H1 (cell line): Measurements from ENCODE around the gene ADAMTS3. TPM values are rescaled to one million over a fixed set of nuclear protein-coding genes. Genes with fewer than 3 reads are reported as not detected.

ENCODE experiments used
- CTCF ChIA-PET: fragments of 300-600 bp; sonication (Branson Sonifier 250); formaldehyde crosslinking; loops from one replicate; lab custom pipeline; 2021; ENCODE audit not compliant: partially characterized antibody; lab: Charles Lee
- POLR2A ChIA-PET: fragments of 300-600 bp; sonication (Branson Sonifier 250); formaldehyde crosslinking; loops from one replicate; lab custom pipeline; 2021; ENCODE audit warnings: inconsistent platforms; ENCODE audit not compliant: partially characterized antibody; lab: Charles Lee
- DNase-seq, 2 experiments: peaks; one replicate each; pipeline versions ENCODE4 v3.0.0 to v3.0.0-alpha.2; 2010 to 2022; ENCODE audit warnings: low spot score in 2 of 2, low read depth in 1 of 2, mixed read lengths in 1 of 2
- FAIRE-seq: peaks from 2 replicates; lab custom pipeline; 2011; peaks lifted over from hg19 to GRCh38; lab: Jason Lieb, UNC
- H2AFZ ChIP-seq: 2 replicates; pipeline ENCODE4 v1.8.1; 2012; ENCODE audit warnings: low read length, inconsistent platforms
- H2AK5ac ChIP-seq: 2 replicates; pipeline ENCODE4 v1.6.1; 2013; ENCODE audit warnings: low read depth, low read length
- H2BK120ac ChIP-seq: replicated peaks from 2 replicates; pipeline ENCODE3; 2013; ENCODE audit warnings: low read depth, low read length, inconsistent platforms
- H2BK12ac ChIP-seq: 2 replicates; pipeline ENCODE4 v1.6.1; 2013; ENCODE audit warnings: low read depth, low read length
- H2BK15ac ChIP-seq: 2 replicates; pipeline ENCODE4 v1.6.1; 2013; ENCODE audit warnings: low read length
- H2BK20ac ChIP-seq: 2 replicates; pipeline ENCODE4 v1.6.1; 2013; ENCODE audit warnings: low read length
- H2BK5ac ChIP-seq: 2 replicates; pipeline ENCODE4 v1.6.1; 2013; ENCODE audit warnings: low read depth, low read length
- H3K14ac ChIP-seq: 2 replicates; pipeline ENCODE4 v1.6.1; 2013; ENCODE audit warnings: inconsistent platforms; ENCODE audit not compliant: insufficient read length
- H3K18ac ChIP-seq: 2 replicates; pipeline ENCODE4 v1.6.1; 2013; ENCODE audit warnings: low read length; ENCODE audit errors: extremely low read depth
- H3K23ac ChIP-seq: 2 replicates; pipeline ENCODE4 v1.6.1; 2013; ENCODE audit warnings: inconsistent platforms; ENCODE audit not compliant: insufficient read length
- H3K23me2 ChIP-seq: 2 replicates; pipeline ENCODE4 v1.6.1; 2013; ENCODE audit warnings: low read depth, low read length
- H3K27ac ChIP-seq: 2 replicates; pipeline ENCODE4 v1.6.1; 2011; ENCODE audit warnings: low read depth, low read length, inconsistent platforms
- H3K27me3 ChIP-seq, 4 experiments: replicated peaks in 1 of 4; 1 replicate in 1 of 4; 2 replicates in 3 of 4; pipeline versions ENCODE4 v1.6.1 to v1.8.1; 2011 to 2013; ENCODE audit warnings: low read length in 3 of 4, mild to moderate bottlenecking in 3 of 4, inconsistent platforms in 2 of 4, mixed read lengths in 2 of 4, moderate library complexity in 1 of 4; ENCODE audit not compliant: control insufficient read depth in 3 of 4, insufficient read depth in 3 of 4; ENCODE audit errors: extremely low read depth in 1 of 4
- H3K36me3 ChIP-seq, 4 experiments: 2 replicates each; pipeline versions ENCODE4 v1.6.1 to v1.8.1; 2011 to 2013; ENCODE audit warnings: mild to moderate bottlenecking in 4 of 4, low read length in 3 of 4, moderate library complexity in 2 of 4, control low read depth in 1 of 4, inconsistent platforms in 1 of 4; ENCODE audit not compliant: insufficient read depth in 4 of 4, control insufficient read depth in 2 of 4
- H3K4ac ChIP-seq: replicated peaks from 2 replicates; pipeline ENCODE3; 2013; ENCODE audit warnings: low read length, low read depth, mixed read lengths, inconsistent platforms; ENCODE audit not compliant: insufficient read length
- H3K4me1 ChIP-seq, 4 experiments: replicated peaks in 1 of 4; 1 replicate in 1 of 4; 2 replicates in 3 of 4; pipeline versions ENCODE4 v1.6.1 to v1.8.1; 2011 to 2013; ENCODE audit warnings: low read length in 3 of 4, inconsistent platforms in 2 of 4, mixed read lengths in 1 of 4; ENCODE audit not compliant: insufficient read depth in 4 of 4, control insufficient read depth in 3 of 4
- H3K4me2 ChIP-seq, 2 experiments: 2 replicates each; pipeline versions ENCODE4 v1.6.1 to v1.8.1; 2011 to 2013; ENCODE audit warnings: low read depth in 2 of 2, low read length in 2 of 2, control low read depth in 1 of 2, inconsistent platforms in 1 of 2, mild to moderate bottlenecking in 1 of 2; ENCODE audit not compliant: insufficient read depth in 1 of 2
- H3K4me3 ChIP-seq, 4 experiments: fragments of 200-600, 300-600 bp in 1 of 4; sonication (generic), shearing (Covaris generic), sonication (Bioruptor Twin) in 1 of 4; 2 replicates each; pipeline versions ENCODE4 v1.5.1 to v1.8.1; 2011 to 2016; ENCODE audit warnings: low read length in 4 of 4, low read depth in 3 of 4, control low read depth in 2 of 4, inconsistent platforms in 2 of 4, mild to moderate bottlenecking in 2 of 4, mixed read lengths in 1 of 4, moderate library complexity in 1 of 4; ENCODE audit not compliant: insufficient read depth in 2 of 4; ENCODE audit errors: extremely low read depth in 1 of 4
- H3K56ac ChIP-seq: replicated peaks from 2 replicates; pipeline ENCODE3; 2013; ENCODE audit warnings: low read depth, mild to moderate bottlenecking, mixed read lengths, low read length, inconsistent platforms; ENCODE audit not compliant: insufficient read length
- H3K79me1 ChIP-seq: 2 replicates; pipeline ENCODE4 v1.6.1; 2013; ENCODE audit warnings: low read depth, low read length, control low read depth
- H3K79me2 ChIP-seq, 2 experiments: 2 replicates each; pipeline versions ENCODE4 v1.6.1 to v1.8.1; 2012 to 2013; ENCODE audit warnings: low read length in 2 of 2, mild to moderate bottlenecking in 2 of 2, inconsistent platforms in 1 of 2; ENCODE audit not compliant: insufficient read depth in 2 of 2, control insufficient read depth in 1 of 2
- H3K9ac ChIP-seq, 4 experiments: replicated peaks in 1 of 4; 1 replicate in 1 of 4; 2 replicates in 3 of 4; pipeline versions ENCODE4 v1.6.1 to v1.8.1; 2011 to 2013; ENCODE audit warnings: low read depth in 3 of 4, low read length in 3 of 4, control low read depth in 2 of 4, mild to moderate bottlenecking in 2 of 4, moderate library complexity in 2 of 4, inconsistent platforms in 1 of 4; ENCODE audit errors: extremely low read depth in 1 of 4
- H3K9me3 ChIP-seq, 2 experiments: 2 replicates each; pipeline versions ENCODE4 v1.6.1 to v1.8.1; 2012 to 2013; ENCODE audit warnings: mild to moderate bottlenecking in 2 of 2, moderate library complexity in 2 of 2, control low read depth in 1 of 2, inconsistent platforms in 1 of 2, low read depth in 1 of 2, low read length in 1 of 2, mixed read lengths in 1 of 2; ENCODE audit not compliant: insufficient read depth in 2 of 2
- H4K20me1 ChIP-seq, 2 experiments: replicated peaks in 1 of 2; 2 replicates each; pipeline versions ENCODE3 to v1.8.1; 2011 to 2013; ENCODE audit warnings: inconsistent platforms in 2 of 2, low read length in 2 of 2, mild to moderate bottlenecking in 1 of 2; ENCODE audit not compliant: insufficient read depth in 2 of 2, control insufficient read depth in 1 of 2
- H4K5ac ChIP-seq: 2 replicates; pipeline ENCODE4 v1.6.1; 2013; ENCODE audit warnings: low read length, low read depth, mixed read lengths, inconsistent platforms; ENCODE audit not compliant: insufficient read length
- H4K8ac ChIP-seq: 2 replicates; pipeline ENCODE4 v1.8.0; 2013; ENCODE audit warnings: mild to moderate bottlenecking, moderate library complexity, low read length, inconsistent platforms; ENCODE audit not compliant: insufficient read depth; ENCODE audit errors: extremely low read depth
- H4K91ac ChIP-seq: replicated peaks from 2 replicates; pipeline ENCODE3; 2013; ENCODE audit warnings: low read length, mixed read lengths, inconsistent platforms; ENCODE audit not compliant: insufficient read length
- ATF3 ChIP-seq: IDR thresholded peaks from 2 replicates; pipeline ENCODE4 v1.6.1; 2011; ENCODE audit warnings: low read depth, mild to moderate bottlenecking, low read length; ENCODE audit not compliant: insufficient read depth
- CBX5 ChIP-seq: fragments of 300-800, 300-1000 bp; sonication (generic); IDR thresholded peaks from 2 replicates; pipeline ENCODE4 v1.7.1; 2016; ENCODE audit warnings: antibody characterized with exemption, low read length, low read depth
- HDAC2 ChIP-seq, 2 experiments: fragments of 300-600 bp in 1 of 2; sonication (generic) in 1 of 2; IDR thresholded peaks; 2 replicates each; pipeline ENCODE4 v1.6.1; 2011 to 2012; ENCODE audit warnings: low read depth in 2 of 2, low read length in 2 of 2, mild to moderate bottlenecking in 2 of 2, moderate library complexity in 2 of 2, borderline replicate concordance in 1 of 2, inconsistent platforms in 1 of 2
- JUN ChIP-seq: IDR thresholded peaks from 2 replicates; pipeline ENCODE4 v1.6.1; 2011; ENCODE audit warnings: low read depth, mild to moderate bottlenecking, improper control_type of control experiment, low read length
- JUND ChIP-seq: IDR thresholded peaks from 2 replicates; pipeline ENCODE4 v1.6.1; 2011; ENCODE audit warnings: mild to moderate bottlenecking, improper control_type of control experiment, low read length
- KDM1A ChIP-seq: fragments of 200-600, 300-600 bp; sonication (generic); IDR thresholded peaks from 2 replicates; pipeline ENCODE4 v1.7.1; 2016; ENCODE audit warnings: mild to moderate bottlenecking, low read length, borderline replicate concordance
- PHF8 ChIP-seq: fragments of 200-600 bp; sonication (generic); conservative IDR thresholded peaks from 2 replicates; pipeline ENCODE4 v1.7.1; 2012; ENCODE audit warnings: low read depth, mild to moderate bottlenecking, inconsistent platforms, low read length, moderate library complexity
- RAD21 ChIP-seq, 2 experiments: IDR thresholded peaks in 1 of 2; conservative IDR thresholded peaks in 1 of 2; 2 replicates each; pipeline ENCODE4 v1.6.1; 2011; ENCODE audit warnings: low read depth in 2 of 2, low read length in 2 of 2, improper control_type of control experiment in 1 of 2, inconsistent platforms in 1 of 2, mild to moderate bottlenecking in 1 of 2, moderate library complexity in 1 of 2
- SUZ12 ChIP-seq: fragments of 200-600 bp; sonication (generic); IDR thresholded peaks from 2 replicates; pipeline ENCODE4 v1.6.1; 2012; ENCODE audit warnings: mild to moderate bottlenecking, inconsistent platforms, low read length, moderate library complexity, mixed read lengths
- TAF7 ChIP-seq: optimal IDR thresholded peaks from 2 replicates; pipeline ENCODE3; 2011; ENCODE audit warnings: low read depth, mild to moderate bottlenecking, inconsistent platforms, low read length, moderate library complexity, borderline replicate concordance
- TCF12 ChIP-seq: IDR thresholded peaks from 2 replicates; pipeline ENCODE4 v1.6.1; 2011; ENCODE audit warnings: low read depth, mild to moderate bottlenecking, low read length
- TEAD4 ChIP-seq: IDR thresholded peaks from 2 replicates; pipeline ENCODE4 v1.6.1; 2012; ENCODE audit warnings: low read depth, low read length, inconsistent platforms, mixed read lengths
- WGBS, 2 experiments: shearing (Covaris generic) in 1 of 2; methylation state at CpG; one replicate each; pipeline versions ENCODE4 v1.1.6 to v1.1.7; 2013 to 2015; ENCODE audit warnings: low lambda C conversion rate in 2 of 2, mixed read lengths in 2 of 2, inconsistent platforms in 1 of 2, low coverage in 1 of 2, missing lambda C conversion rate in 1 of 2; ENCODE audit not compliant: insufficient replicate concordance in 2 of 2, insufficient coverage in 1 of 2, insufficient read length in 1 of 2; ENCODE audit errors: extremely low coverage in 1 of 2, missing lambda C conversion rate in 1 of 2; 5-methylcytosine and 5-hydroxymethylcytosine counted together
- polyA plus RNA-seq, 7 experiments: library from polyadenylated mRNA; depleted of rRNA in 3 of 7; stranded (reverse) in 5 of 7; unstranded in 2 of 7; fragments of >200 nt in 5 of 7; fragments of 200-250 nt in 2 of 7; gene quantifications; 1 replicate in 5 of 7; 2 replicates in 1 of 7; 4 replicates in 1 of 7; pipeline versions ENCODE4 v1.2.1 to v1.2.3, GENCODE V29; 2011 to 2013; ENCODE audit warnings: missing spikeins in 2 of 7, mixed read lengths in 2 of 7
- total RNA-seq: library from RNA; stranded (reverse); fragmentation: NEBNext Ultra II Directional; extraction: Animal tissue kit (Norgen Biotek cat#: 25700); gene quantifications from 2 replicates; pipeline ENCODE4 v1.2.1, GENCODE V29; 2021

The ADAMTS3 gene
- total and polyA plus RNA-seq, 2 of the 8 experiments (the other 6 are each of a cell fraction or from before 2014, with no cell fraction given) = 1.3 to 3.4 TPM

DNA sequence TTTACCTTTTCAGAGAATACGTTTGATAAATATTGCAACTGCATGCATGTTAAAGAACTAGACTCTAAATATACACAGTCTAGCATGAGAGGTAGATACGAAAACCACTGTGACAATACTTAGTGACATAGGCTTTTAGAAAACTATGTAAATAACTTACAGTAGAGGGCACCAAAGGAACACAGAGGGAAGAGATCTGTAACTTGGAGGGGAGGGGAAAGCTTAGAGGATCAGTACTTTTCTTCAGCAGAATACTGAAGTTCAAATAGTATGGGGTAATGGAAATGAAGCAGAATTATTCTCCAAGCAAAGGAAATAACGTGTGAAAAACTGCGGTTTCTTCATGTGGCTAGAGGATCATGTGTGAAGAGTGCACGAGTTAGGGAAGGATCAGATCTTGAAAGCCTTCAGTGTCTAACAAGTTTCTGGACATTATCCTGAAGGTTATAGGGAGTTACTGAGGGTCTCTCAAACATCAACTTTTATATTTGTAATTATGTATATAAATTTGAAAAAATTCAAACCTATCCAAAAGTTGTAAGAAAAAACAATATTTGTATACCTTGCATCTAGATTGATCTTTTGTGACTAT is 273.0 kb downstream of the ADAMTS3 start:
- H3K9ac ChIP-seq = no peak overlapping the region
- FAIRE-seq (peak; percentile 65), DNase-seq (no peak)
- 48% methylated on average over 5 of the region's 5 CpGs; no CpG with 5 or more reads in 1 of the 2 experiments for whole genome bisulfite sequencing, 2 experiments
- no peaks in the 10 kb centered on the region for H3K36me3 ChIP-seq
- H3K14ac ChIP-seq = no peak overlapping the region
- H2AFZ ChIP-seq = no peak overlapping the region
- no peak overlapping the region for H2BK5ac ChIP-seq
- no peak overlapping the region for H2BK120ac ChIP-seq
- no peak overlapping the region for H3K4me2 ChIP-seq
- no peak overlapping the region for H2BK20ac ChIP-seq
- peaks cover 0 to 3% of the 10 kb centered on the region in 2 experiments; a peak in 1 of 4 replicates for H3K9me3 ChIP-seq
- H3K79me1 ChIP-seq = no peaks in the 10 kb centered on the region
- H2BK12ac ChIP-seq = no peak overlapping the region
- no peak overlapping the region for H3K18ac ChIP-seq
- no peaks in the 10 kb centered on the region for H3K23me2 ChIP-seq
- no peak overlapping the region for H3K4ac ChIP-seq
- ChIA-PET CTCF (interaction anchor here (0.6 to 1.6 kb wide), 13 partner anchors 8 to 1027 kb away, joined by 3 to 13 read pairs (median 3); no protein-coding TSS in a partner anchor), POLR2A (no interaction called here)
- no peak overlapping the region for H3K27ac ChIP-seq
- no peak overlapping the region for H3K23ac ChIP-seq
- no peaks in the 10 kb centered on the region for H4K20me1 ChIP-seq
- no peaks in the 10 kb centered on the region for H3K4me1 ChIP-seq
- no peaks in the 10 kb centered on the region for H3K79me2 ChIP-seq
- H3K56ac ChIP-seq = no peak overlapping the region
- H4K91ac ChIP-seq = no peak overlapping the region
- no peak overlapping the region for H2BK15ac ChIP-seq
- H3K27me3 ChIP-seq = peaks cover 0 to 2% (median 0%) of the 10 kb centered on the region in 4 experiments; a peak in 1 of 7 replicates
- H3K4me3 ChIP-seq = no peak overlapping the region
- no peak overlapping the region for H4K8ac ChIP-seq
- no peak overlapping the region for H4K5ac ChIP-seq
- no peak overlapping the region for H2AK5ac ChIP-seq
- TF ChIP-seq HDAC2 (IDR thresholded peaks at IDR 0.05; ENCODE audit: borderline replicate concordance in 1 of 2, low read depth in 2 of 2, low read length in 2 of 2) (no peak), RAD21 (IDR thresholded peaks at IDR 0.05 in 1 of 2, conservative IDR thresholded peaks at IDR 0.05 in 1 of 2; ENCODE audit: low read depth in 2 of 2, low read length in 2 of 2) (peak; percentile 73 to 74), TCF12 (no peak), CBX5 (no peak), KDM1A (no peak), SUZ12 (no peak), PHF8 (no peak), TAF7 (no peak), ATF3 (no peak), TEAD4 (peak; percentile 94), JUN (no peak), JUND (no peak)
